Measurements from ENCODE around the gene PLCB2.

- TF ChIP-seq CTCF (conservative IDR thresholded peaks at IDR 0.05) = no peak
- no peak for TF ChIP-seq EZH2 (IDR thresholded peaks at IDR 0.05; ENCODE audit: low read depth)
Observed at GRCh38 chr15:40273428-40273827, 34.3 kb downstream of the PLCB2 start.
